Neural cell (in vitro differentiated cells): ENCODE measurements around the gene PRSS21.

ENCODE experiments used
- CTCF ChIP-seq: fragments of 450-650 bp; IDR thresholded peaks from 2 replicates; pipeline ENCODE4 v1.5.1; 2014; ENCODE audit warnings: antibody characterized with exemption, mild to moderate bottlenecking, moderate library complexity; ENCODE audit not compliant: poor library complexity, severe bottlenecking
- EP300 ChIP-seq: fragments of 450-650 bp; conservative IDR thresholded peaks from 2 replicates; pipeline ENCODE4 v1.6.1; 2014; ENCODE audit warnings: antibody characterized with exemption, mild to moderate bottlenecking, moderate library complexity; ENCODE audit not compliant: poor library complexity, severe bottlenecking
- RAD21 ChIP-seq: fragments of 450-650 bp; conservative IDR thresholded peaks from 2 replicates; pipeline ENCODE4 v1.6.1; 2014; ENCODE audit warnings: antibody characterized with exemption, mild to moderate bottlenecking, moderate library complexity
- REST ChIP-seq: IDR thresholded peaks from 2 replicates; pipeline ENCODE4 v1.6.1; 2012; ENCODE audit warnings: borderline replicate concordance

- TF ChIP-seq CTCF (no peak), EP300 (no peak), REST (no peak), RAD21 (no peak)
These were observed 26.4 kb upstream of the PRSS21 start for GRCh38 chr16:2790631-2791030.
